HG03097 (cell line): ENCODE data around the gene DPH6.

Source experiments
- ATAC-seq: cut with Tn5 transposase; IDR thresholded peaks from one replicate; pipeline ENCODE4 v1.9.1; 2021; ENCODE audit not compliant: unreplicated experiment, low FRiP score

Gene DPH6

GRCh38 chr15:35545316-35545823, 595 bp downstream of the DPH6 start:
- ATAC-seq, result no peak

- no peak for ATAC-seq
These were observed 5.1 kb downstream of the DPH6 start for GRCh38 chr15:35540885-35541284.

GRCh38 chr15:35540021-35540420, 5.9 kb downstream of the DPH6 start:
- no peak for ATAC-seq

GRCh38 chr15:35535365-35535916, 10.5 kb downstream of the DPH6 start:
- no peak for ATAC-seq

GRCh38 chr15:35533130-35534110, 12.5 kb downstream of the DPH6 start:
- ATAC-seq, result no peak

GRCh38 chr15:35530698-35531097, 15.3 kb downstream of the DPH6 start:
- ATAC-seq, result no peak

GRCh38 chr15:35529784-35530183, 16.2 kb downstream of the DPH6 start:
- ATAC-seq, result no peak

- no peak for ATAC-seq
These were observed 23.9 kb downstream of the DPH6 start for GRCh38 chr15:35522061-35522460.

- no peak for ATAC-seq
These were observed 26.3 kb downstream of the DPH6 start for GRCh38 chr15:35519541-35520149.

GRCh38 chr15:35519052-35519451, 26.9 kb downstream of the DPH6 start:
- no peak for ATAC-seq

GRCh38 chr15:35514759-35515158, 31.2 kb downstream of the DPH6 start:
- no peak for ATAC-seq

GRCh38 chr15:35507932-35508638, 37.9 kb downstream of the DPH6 start:
- no peak for ATAC-seq

GRCh38 chr15:35506272-35506870, 39.6 kb downstream of the DPH6 start:
- no peak for ATAC-seq

GRCh38 chr15:35505809-35506208, 40.2 kb downstream of the DPH6 start:
- no peak for ATAC-seq

- ATAC-seq, result no peak
These were observed 40.8 kb downstream of the DPH6 start for GRCh38 chr15:35505141-35505540.

- ATAC-seq, result no peak
These were observed 46.2 kb downstream of the DPH6 start for GRCh38 chr15:35499723-35500122.

GRCh38 chr15:35496585-35496984, 49.4 kb downstream of the DPH6 start:
- ATAC-seq, result peak; percentile 99

- no peak for ATAC-seq
These were observed 50.9 kb downstream of the DPH6 start for GRCh38 chr15:35495080-35495479.

- no peak for ATAC-seq
These were observed 54.0 kb downstream of the DPH6 start for GRCh38 chr15:35491999-35492398.

- no peak for ATAC-seq
These were observed 54.8 kb downstream of the DPH6 start for GRCh38 chr15:35491173-35491572.
